Measurements from ENCODE around the gene JAM3.

The JAM3 gene

DNA sequence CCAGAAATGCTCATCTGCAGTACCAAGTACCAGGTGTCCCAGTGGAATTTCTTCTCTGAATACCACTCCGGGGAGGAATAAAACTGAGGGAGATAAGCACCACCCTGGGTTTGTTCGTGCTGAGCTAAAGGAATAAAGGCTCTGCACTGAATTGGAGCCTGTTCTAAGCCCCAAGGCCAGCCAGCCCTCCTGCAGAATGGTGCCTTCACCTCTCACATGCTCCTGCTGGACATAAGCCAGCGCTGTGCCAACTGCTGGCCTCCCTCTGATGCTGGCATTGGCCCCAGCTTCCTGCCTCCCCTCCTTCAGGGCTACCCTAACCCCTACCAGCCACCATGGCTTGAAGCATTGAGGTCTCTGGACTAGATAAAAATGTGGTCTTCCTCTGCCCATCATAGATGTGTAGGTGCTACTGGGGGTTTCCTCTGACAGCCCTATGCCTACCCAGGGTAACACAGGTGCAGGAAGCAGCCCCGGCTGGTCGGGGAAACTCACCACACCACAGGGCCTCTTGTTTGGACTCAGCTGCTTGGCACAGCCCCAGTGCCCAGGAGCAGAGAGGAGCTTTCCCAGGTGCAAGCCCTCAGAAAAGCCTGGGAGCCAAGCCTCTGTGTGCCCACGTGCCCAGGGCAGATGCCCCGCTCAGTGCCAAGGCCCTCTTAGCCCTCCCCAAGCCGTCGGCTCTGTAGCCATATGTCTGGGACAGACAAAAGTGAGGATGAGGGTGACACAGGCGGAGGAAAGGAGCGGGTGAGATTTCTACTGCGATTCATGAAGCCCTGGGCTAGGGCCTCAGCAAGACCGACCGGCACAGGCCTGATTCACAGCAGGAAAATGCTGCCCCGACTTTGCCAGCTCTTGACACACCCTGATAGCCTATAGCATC, 34.1 kb upstream of the JAM3 start:
- Histone ChIP-seq H3K79me1 (ENCODE audit: low read depth, low read length) (no peaks in the 10 kb centered on the region), H2BK120ac (ENCODE audit: low read depth, low read length) (peak overlapping the region; percentile 18)

DNA sequence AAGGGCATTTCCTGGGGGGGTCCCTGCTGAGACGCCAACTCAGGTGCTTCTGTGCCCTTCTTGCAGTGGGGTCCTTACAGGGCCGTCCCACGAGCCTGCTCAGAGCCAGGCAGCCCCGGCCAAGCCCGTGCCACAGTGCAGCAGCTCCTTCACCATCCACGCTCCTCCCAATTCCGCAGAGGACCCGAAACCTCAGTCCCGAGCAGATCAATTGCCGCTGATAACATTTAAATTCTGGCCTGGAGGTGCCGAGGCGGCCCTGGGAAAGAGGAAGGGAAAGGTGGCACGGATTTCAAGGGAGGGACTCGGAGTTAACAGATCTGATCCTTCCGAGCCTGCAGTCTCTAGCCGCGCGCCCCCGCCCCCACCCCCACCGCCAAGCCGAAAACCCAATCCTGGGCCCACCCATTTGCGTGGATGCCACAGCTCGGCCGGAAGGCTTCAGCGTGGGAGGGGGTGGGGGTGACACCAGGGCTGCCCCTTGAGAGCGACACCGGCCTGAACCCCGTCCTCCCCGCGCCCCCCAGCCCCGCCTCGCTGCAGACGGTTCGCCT, 32.3 kb upstream of the JAM3 start:
- peak overlapping the region; percentile 99 for H2AFZ ChIP-seq (ENCODE audit: low read length)
- H3K9ac ChIP-seq (ENCODE audit: low read depth, low read length, poor library complexity), result peak overlapping the region; percentile 36
- peak overlapping the region; percentile 51 for H2BK120ac ChIP-seq (ENCODE audit: low read depth, low read length)
- H3K9me3 ChIP-seq (replicated peaks in 1 of 2; ENCODE audit: control insufficient read depth in 2 of 2, insufficient read depth in 1 of 2, low read depth in 1 of 2, low read length in 2 of 2), result no peaks in the 10 kb centered on the region
- H4K91ac ChIP-seq (ENCODE audit: low read depth, low read length, poor library complexity), result no peak overlapping the region
- H4K8ac ChIP-seq (ENCODE audit: low read depth, low read length), result no peak overlapping the region
- H2AK5ac ChIP-seq (ENCODE audit: low read depth, low read length), result no peak overlapping the region
- H3K27ac ChIP-seq (replicated peaks; ENCODE audit: low read length), result no peak overlapping the region
- H3K14ac ChIP-seq (ENCODE audit: low read length), result peak overlapping the region; percentile 49
- peaks cover 41 to 42% of the 10 kb centered on the region in 2 donors for H3K4me1 ChIP-seq (ENCODE audit: control insufficient read depth in 2 of 2, insufficient read depth in 1 of 2, low read depth in 1 of 2, low read length in 2 of 2)
- no peak overlapping the region for H2BK12ac ChIP-seq (ENCODE audit: low read length)
- H3K4me2 ChIP-seq (ENCODE audit: insufficient read depth, low read length, poor library complexity, severe bottlenecking), result peak overlapping the region; percentile 81
- no peaks in the 10 kb centered on the region for H3K79me1 ChIP-seq (ENCODE audit: low read depth, low read length)
- H3K36me3 ChIP-seq (replicated peaks in 1 of 2; ENCODE audit: control insufficient read depth in 2 of 2, insufficient read depth in 2 of 2, low read length in 2 of 2), result no peaks in the 10 kb centered on the region
- H3K27me3 ChIP-seq (ENCODE audit: control insufficient read depth in 3 of 3, insufficient read depth in 3 of 3, low read depth in 1 of 3, low read length in 3 of 3), result peaks cover 0 to 41% (median 0%) of the 10 kb centered on the region in 3 experiments
- WGBS, 2 donors (ENCODE audit: extremely low coverage in 2 of 2, insufficient read length in 2 of 2, insufficient replicate concordance in 1 of 2), result no CpG with 5 or more reads among the region's 34 CpGs
- peak overlapping the region; percentile 84 for H3K18ac ChIP-seq (ENCODE audit: low read length)
- no peak overlapping the region for H3K4ac ChIP-seq (ENCODE audit: low read length)
- no peak overlapping the region for H2BK5ac ChIP-seq (ENCODE audit: low read length)
- H3K23ac ChIP-seq (ENCODE audit: low read depth, low read length, poor library complexity), result peak overlapping the region; percentile 8
- H3K4me3 ChIP-seq (ENCODE audit: low read length in 2 of 2), result peak overlapping the region; percentile 59 to 84
- DNase-seq (ENCODE audit: low spot score), result no peak
- no peak overlapping the region for H2BK15ac ChIP-seq (ENCODE audit: low read length)

More for the DNA sequence above, 34.1 kb upstream of the JAM3 start:
- no peak overlapping the region for H2BK5ac ChIP-seq (ENCODE audit: low read length)
- H3K27me3 ChIP-seq (ENCODE audit: control insufficient read depth in 3 of 3, insufficient read depth in 3 of 3, low read depth in 1 of 3, low read length in 3 of 3), result peaks cover 0 to 44% (median 0%) of the 10 kb centered on the region in 3 experiments
- peak overlapping the region; percentile 22 for H4K91ac ChIP-seq (ENCODE audit: low read depth, low read length, poor library complexity)
- H3K4me3 ChIP-seq (ENCODE audit: low read length in 2 of 2), result no peak overlapping the region
- H3K14ac ChIP-seq (ENCODE audit: low read length), result no peak overlapping the region
- no peak overlapping the region for H3K4ac ChIP-seq (ENCODE audit: low read length)
- no CpG with 5 or more reads among the region's 15 CpGs for WGBS, 2 donors (ENCODE audit: extremely low coverage in 2 of 2, insufficient read length in 2 of 2, insufficient replicate concordance in 1 of 2)
- H2AFZ ChIP-seq (ENCODE audit: low read length), result peak overlapping the region; percentile 81
- H4K8ac ChIP-seq (ENCODE audit: low read depth, low read length), result no peak overlapping the region
- H3K27ac ChIP-seq (replicated peaks; ENCODE audit: low read length), result no peak overlapping the region
- peak overlapping the region; percentile 63 for H2BK15ac ChIP-seq (ENCODE audit: low read length)
- H3K4me2 ChIP-seq (ENCODE audit: insufficient read depth, low read length, poor library complexity, severe bottlenecking), result no peak overlapping the region
- DNase-seq (ENCODE audit: low spot score), result no peak
- peak overlapping the region; percentile 63 for H2AK5ac ChIP-seq (ENCODE audit: low read depth, low read length)
- no peaks in the 10 kb centered on the region for H3K9me3 ChIP-seq (replicated peaks in 1 of 2; ENCODE audit: control insufficient read depth in 2 of 2, insufficient read depth in 1 of 2, low read depth in 1 of 2, low read length in 2 of 2)
- no peaks in the 10 kb centered on the region for H3K36me3 ChIP-seq (replicated peaks in 1 of 2; ENCODE audit: control insufficient read depth in 2 of 2, insufficient read depth in 2 of 2, low read length in 2 of 2)
- H2BK12ac ChIP-seq (ENCODE audit: low read length), result peak overlapping the region; percentile 18
- H3K18ac ChIP-seq (ENCODE audit: low read length), result peak overlapping the region; percentile 86
- no peak overlapping the region for H3K9ac ChIP-seq (ENCODE audit: low read depth, low read length, poor library complexity)
- H3K4me1 ChIP-seq (ENCODE audit: control insufficient read depth in 2 of 2, insufficient read depth in 1 of 2, low read depth in 1 of 2, low read length in 2 of 2), result peaks cover 32 to 39% of the 10 kb centered on the region in 2 donors
- H3K23ac ChIP-seq (ENCODE audit: low read depth, low read length, poor library complexity), result no peak overlapping the region

GRCh38 chr11:134037046-134037908, 31.6 kb upstream of the JAM3 start:
- no peak overlapping the region for H2BK15ac ChIP-seq (ENCODE audit: low read length)
- H3K23ac ChIP-seq (ENCODE audit: low read depth, low read length, poor library complexity), result peak overlapping the region; percentile 38
- H3K4me3 ChIP-seq (ENCODE audit: low read length in 2 of 2), result peak overlapping the region; percentile 59 to 84
- H4K91ac ChIP-seq (ENCODE audit: low read depth, low read length, poor library complexity), result no peak overlapping the region
- no peak overlapping the region for H2AK5ac ChIP-seq (ENCODE audit: low read depth, low read length)
- no peaks in the 10 kb centered on the region for H3K9me3 ChIP-seq (replicated peaks in 1 of 2; ENCODE audit: control insufficient read depth in 2 of 2, insufficient read depth in 1 of 2, low read depth in 1 of 2, low read length in 2 of 2)
- peaks cover 36 to 43% of the 10 kb centered on the region in 2 donors for H3K4me1 ChIP-seq (ENCODE audit: control insufficient read depth in 2 of 2, insufficient read depth in 1 of 2, low read depth in 1 of 2, low read length in 2 of 2)
- H3K27me3 ChIP-seq (ENCODE audit: control insufficient read depth in 3 of 3, insufficient read depth in 3 of 3, low read depth in 1 of 3, low read length in 3 of 3), result peaks cover 0 to 43% (median 0%) of the 10 kb centered on the region in 3 experiments
- H2BK5ac ChIP-seq (ENCODE audit: low read length), result no peak overlapping the region
- no peaks in the 10 kb centered on the region for H3K79me1 ChIP-seq (ENCODE audit: low read depth, low read length)
- H2AFZ ChIP-seq (ENCODE audit: low read length), result peak overlapping the region; percentile 99
- peak overlapping the region; percentile 90 for H3K9ac ChIP-seq (ENCODE audit: low read depth, low read length, poor library complexity)
- DNase-seq (ENCODE audit: low spot score), result no peak
- WGBS, 2 donors (ENCODE audit: extremely low coverage in 2 of 2, insufficient read length in 2 of 2, insufficient replicate concordance in 1 of 2), result no CpG with 5 or more reads among the region's 54 CpGs
- no peak overlapping the region for H2BK12ac ChIP-seq (ENCODE audit: low read length)
- peak overlapping the region; percentile 92 for H3K18ac ChIP-seq (ENCODE audit: low read length)
- peak overlapping the region; percentile 73 for H3K14ac ChIP-seq (ENCODE audit: low read length)
- no peaks in the 10 kb centered on the region for H3K36me3 ChIP-seq (replicated peaks in 1 of 2; ENCODE audit: control insufficient read depth in 2 of 2, insufficient read depth in 2 of 2, low read length in 2 of 2)
- peak overlapping the region; percentile 51 for H2BK120ac ChIP-seq (ENCODE audit: low read depth, low read length)
- peak overlapping the region; percentile 81 for H3K4me2 ChIP-seq (ENCODE audit: insufficient read depth, low read length, poor library complexity, severe bottlenecking)
- no peak overlapping the region for H4K8ac ChIP-seq (ENCODE audit: low read depth, low read length)
- H3K4ac ChIP-seq (ENCODE audit: low read length), result no peak overlapping the region
- peak overlapping the region; percentile 41 for H3K27ac ChIP-seq (replicated peaks; ENCODE audit: low read length)
